IMR-90 (cell line): Measurements from ENCODE around the gene SETSIP. TPM values are rescaled to one million over a fixed set of nuclear protein-coding genes. Genes with fewer than 3 reads are reported as not detected.

ENCODE experiments used
- ATAC-seq: fragments of 200-7000 bp; cut with Tn5 transposase; 2 replicates; pipeline ENCODE4 v1.9.1; 2020; ENCODE audit warnings: low read depth, mild to moderate bottlenecking, moderate library complexity
- BruUV-seq: library from RNA; stranded (reverse); fragments of 400-500 nt; replicated peaks from 2 replicates; lab custom pipeline; 2021; lab: Mats Ljungman, UMichigan
- CTCF ChIA-PET: fragments of 300-600 bp; formaldehyde crosslinking; extraction: SDS; loops from one replicate; lab custom pipeline; 2021; ENCODE audit warnings: antibody characterized with exemption; lab: Yijun Ruan, JAX
- POLR2A ChIA-PET: fragments of 300-600 bp; sonication (Branson Sonifier 250); formaldehyde crosslinking; loops from one replicate; lab custom pipeline; 2022; ENCODE audit warnings: antibody characterized with exemption; ENCODE audit not compliant: unreplicated experiment; lab: Charles Lee
- DNase-seq: peaks from one replicate; pipeline ENCODE4 v3.0.0; 2013
- H2AFZ ChIP-seq: replicated peaks from 2 replicates; pipeline ENCODE3; 2013; ENCODE audit warnings: low read length, mild to moderate bottlenecking; ENCODE audit not compliant: poor library complexity
- H2AK5ac ChIP-seq: 2 replicates; pipeline ENCODE4 v1.6.1; 2013; ENCODE audit warnings: low read depth, low read length, inconsistent platforms
- H2AK9ac ChIP-seq: replicated peaks from 2 replicates; pipeline ENCODE3; 2013; ENCODE audit warnings: mild to moderate bottlenecking, low read depth, low read length, moderate library complexity; ENCODE audit not compliant: poor library complexity
- H2BK120ac ChIP-seq: 2 replicates; pipeline ENCODE4 v1.6.1; 2013; ENCODE audit warnings: low read depth, low read length, inconsistent platforms
- H2BK15ac ChIP-seq: 3 replicates; pipeline ENCODE4 v1.6.1; 2013; ENCODE audit warnings: low read depth, low read length, inconsistent platforms
- H2BK20ac ChIP-seq: 2 replicates; pipeline ENCODE4 v1.6.1; 2013; ENCODE audit warnings: low read depth, mild to moderate bottlenecking, inconsistent platforms, low read length, moderate library complexity
- H2BK5ac ChIP-seq: 2 replicates; pipeline ENCODE4 v1.6.1; 2013; ENCODE audit warnings: mild to moderate bottlenecking, low read depth, low read length, inconsistent platforms; ENCODE audit not compliant: poor library complexity, severe bottlenecking
- H3K14ac ChIP-seq: replicated peaks from 2 replicates; pipeline ENCODE4 v1.6.1; 2013; ENCODE audit warnings: low read depth, low read length, inconsistent platforms
- H3K18ac ChIP-seq: 2 replicates; pipeline ENCODE4 v1.6.1; 2013; ENCODE audit warnings: low read depth, low read length, control low read depth
- H3K23ac ChIP-seq: 2 replicates; pipeline ENCODE4 v1.6.1; 2013; ENCODE audit warnings: low read depth, low read length, inconsistent platforms
- H3K27ac ChIP-seq: 2 replicates; pipeline ENCODE4 v1.5.1; 2013; ENCODE audit warnings: mild to moderate bottlenecking, control low read depth, low read length; ENCODE audit not compliant: insufficient read depth
- H3K27me3 ChIP-seq: 2 replicates; pipeline ENCODE4 v1.6.1; 2013; ENCODE audit warnings: low read length; ENCODE audit not compliant: control insufficient read depth, insufficient read depth
- H3K36me3 ChIP-seq: 2 replicates; pipeline ENCODE4 v1.6.1; 2013; ENCODE audit warnings: low read length, mixed read lengths; ENCODE audit not compliant: control insufficient read depth, insufficient read depth
- H3K4ac ChIP-seq: 2 replicates; pipeline ENCODE4 v1.6.1; 2013; ENCODE audit warnings: low read depth, low read length, inconsistent platforms
- H3K4me1 ChIP-seq: 2 replicates; pipeline ENCODE4 v1.6.1; 2013; ENCODE audit warnings: low read length, mixed read lengths; ENCODE audit not compliant: control insufficient read depth, insufficient read depth
- H3K4me2 ChIP-seq: 2 replicates; pipeline ENCODE4 v1.6.1; 2013; ENCODE audit warnings: low read depth, mild to moderate bottlenecking, control low read depth, low read length, moderate library complexity
- H3K4me3 ChIP-seq: 2 replicates; pipeline ENCODE4 v1.5.1; 2013; ENCODE audit warnings: low read depth, mild to moderate bottlenecking, control low read depth, low read length, moderate library complexity; ENCODE audit not compliant: insufficient read depth
- H3K56ac ChIP-seq: 2 replicates; pipeline ENCODE4 v1.6.1; 2013; ENCODE audit warnings: low read length, inconsistent platforms; ENCODE audit not compliant: insufficient read depth; ENCODE audit errors: extremely low read depth
- H3K79me1 ChIP-seq, 2 experiments: 2 replicates each; pipeline ENCODE4 v1.6.1; 2013; ENCODE audit warnings: low read length in 2 of 2, inconsistent platforms in 1 of 2, low read depth in 1 of 2
- H3K9ac ChIP-seq: 2 replicates; pipeline ENCODE4 v1.6.1; 2013; ENCODE audit warnings: low read depth, low read length, control low read depth
- H3K9me1 ChIP-seq: 2 replicates; pipeline ENCODE4 v1.6.1; 2013; ENCODE audit warnings: low read length, inconsistent platforms; ENCODE audit not compliant: insufficient read depth
- H3K9me3 ChIP-seq: 2 replicates; pipeline ENCODE4 v1.6.1; 2013; ENCODE audit warnings: low read length; ENCODE audit not compliant: control insufficient read depth, insufficient read depth
- H4K20me1 ChIP-seq: 2 replicates; pipeline ENCODE4 v1.6.1; 2013; ENCODE audit warnings: low read length, inconsistent platforms; ENCODE audit not compliant: insufficient read depth
- H4K5ac ChIP-seq: 2 replicates; pipeline ENCODE4 v1.6.1; 2013; ENCODE audit warnings: mild to moderate bottlenecking, low read depth, low read length, control low read depth
- H4K8ac ChIP-seq, 2 experiments: 2 replicates each; pipeline ENCODE4 v1.6.1; 2013; ENCODE audit warnings: low read depth in 2 of 2, low read length in 2 of 2, control low read depth in 1 of 2, inconsistent platforms in 1 of 2
- H4K91ac ChIP-seq: 2 replicates; pipeline ENCODE4 v1.6.1; 2013; ENCODE audit warnings: low read depth, low read length, inconsistent platforms; ENCODE audit not compliant: insufficient read depth
- CEBPB ChIP-seq: IDR thresholded peaks from 2 replicates; pipeline ENCODE4 v1.6.1; 2012; ENCODE audit warnings: low read depth, low read length, improper control_type of control experiment
- NFE2L2 ChIP-seq: fragments of 150-350 bp; IDR thresholded peaks from 2 replicates; pipeline ENCODE4 v1.6.1; 2016; ENCODE audit warnings: low read depth, mild to moderate bottlenecking, low read length
- RAD21 ChIP-seq: IDR thresholded peaks from 2 replicates; pipeline ENCODE4 v1.6.1; 2012; ENCODE audit warnings: low read length, improper control_type of control experiment
- RCOR1 ChIP-seq: IDR thresholded peaks from 2 replicates; pipeline ENCODE4 v1.6.1; 2012; ENCODE audit warnings: mild to moderate bottlenecking, low read length, improper control_type of control experiment; ENCODE audit not compliant: insufficient replicate concordance
- WGBS, 2 experiments: methylation state at CpG; one replicate each; pipeline versions ENCODE4 v1.1.5 to v1.1.7; 2013; ENCODE audit warnings: missing lambda C conversion rate in 2 of 2; ENCODE audit not compliant: insufficient read length in 1 of 2; ENCODE audit errors: extremely low coverage in 2 of 2; 5-methylcytosine and 5-hydroxymethylcytosine counted together
- dilution Hi-C: fragments of 300-500 bp; cut with HindIII; formaldehyde crosslinking; loops from one replicate; pipeline ENCODE4 v1.14.3; 2018; ENCODE audit warnings: low sequenced_read_pairs; ENCODE audit not compliant: unreplicated experiment
- in situ Hi-C: fragments of 300-500 bp; cut with MboI; formaldehyde crosslinking; loops from 3 replicates; pipeline ENCODE4 v1.14.3; 2019; ENCODE audit warnings: low sequenced_read_pairs, inconsistent platforms, mixed read lengths
- intact Hi-C: fragments of 100-400 bp; cut with micrococcal nuclease; formaldehyde crosslinking; loops from 2 replicates; pipeline ENCODE4 v1.10.0; 2022
- polyA plus RNA-seq, 3 experiments: library from polyadenylated mRNA; depleted of rRNA; stranded (reverse); fragments of >200 nt; gene quantifications; 2 replicates each; pipeline ENCODE4 v1.2.3, GENCODE V29; 2012; ENCODE audit warnings: low replicate concordance in 1 of 3
- total RNA-seq: library from RNA; depleted of rRNA; stranded (reverse); fragments of >200 nt; gene quantifications from 2 replicates; pipeline ENCODE4 v1.2.3, GENCODE V29; 2012

SETSIP gene
- total and polyA plus RNA-seq, 2 of the 4 experiments (the other 2 are of a cell fraction), result not detected

GRCh38 chr1:92038695-92039346 lies 36.4 kb downstream of the SETSIP start:
- H4K8ac ChIP-seq, result no peak overlapping the region
- 60% methylated on average over 1 of the region's 2 CpGs; no CpG with 5 or more reads in 1 of the 2 experiments for WGBS, 2 experiments
- no peak overlapping the region for H3K4me3 ChIP-seq
- H3K27me3 ChIP-seq, result no peaks in the 10 kb centered on the region
- CTCF ChIA-PET, result interaction anchor here (0.6 kb wide), 1 partner anchor 20 kb away, joined by 4 read pairs; no protein-coding TSS in a partner anchor
- POLR2A ChIA-PET, result interaction anchor here (0.5 kb wide), 1 partner anchor 43 kb away, joined by 4 read pairs; no protein-coding TSS in a partner anchor
- no peak overlapping the region for H3K14ac ChIP-seq
- H2BK15ac ChIP-seq, result no peak overlapping the region
- H3K56ac ChIP-seq, result no peak overlapping the region
- H3K23ac ChIP-seq, result no peak overlapping the region
- H3K4me1 ChIP-seq, result peaks cover 3% of the 10 kb centered on the region; the same call in 1 of the 2 replicates
- no peak overlapping the region for H3K4me2 ChIP-seq
- no peaks in the 10 kb centered on the region for H3K79me1 ChIP-seq
- no peak overlapping the region for H3K18ac ChIP-seq
- no peak overlapping the region for H2BK120ac ChIP-seq
- TF ChIP-seq NFE2L2 (no peak), CEBPB (peak; percentile 84), RAD21 (no peak), RCOR1 (no peak)
- peak; percentile 35 for DNase-seq
- H2BK20ac ChIP-seq, result no peak overlapping the region
- H2BK5ac ChIP-seq, result no peak overlapping the region
- no peak overlapping the region for H2AFZ ChIP-seq
- H4K20me1 ChIP-seq, result no peaks in the 10 kb centered on the region
- H3K27ac ChIP-seq, result no peak overlapping the region
- no peak overlapping the region for H2AK9ac ChIP-seq
- in situ Hi-C loops, result no loop called here
- no TSS peak for BruUV-seq
- H3K9me1 ChIP-seq, result no peaks in the 10 kb centered on the region
- no peak overlapping the region for H4K91ac ChIP-seq
- H3K36me3 ChIP-seq, result no peaks in the 10 kb centered on the region
- dilution Hi-C loops, result no loop called here
- no peak overlapping the region for H3K9ac ChIP-seq
- no peak overlapping the region for H3K4ac ChIP-seq
- intact Hi-C loops, result no loop called here
- no peaks in the 10 kb centered on the region for H3K9me3 ChIP-seq
- H2AK5ac ChIP-seq, result no peak overlapping the region
- no peak overlapping the region for H4K5ac ChIP-seq
- peak; percentile 56 for ATAC-seq
